ENCODE measurements around the gene NDUFAF8. TPM values are rescaled to one million over a fixed set of nuclear protein-coding genes. Genes with fewer than 3 reads are reported as not detected.

Gene NDUFAF8
- total RNA-seq, 1 experiment from 2014 or later = 102 TPM

DNA sequence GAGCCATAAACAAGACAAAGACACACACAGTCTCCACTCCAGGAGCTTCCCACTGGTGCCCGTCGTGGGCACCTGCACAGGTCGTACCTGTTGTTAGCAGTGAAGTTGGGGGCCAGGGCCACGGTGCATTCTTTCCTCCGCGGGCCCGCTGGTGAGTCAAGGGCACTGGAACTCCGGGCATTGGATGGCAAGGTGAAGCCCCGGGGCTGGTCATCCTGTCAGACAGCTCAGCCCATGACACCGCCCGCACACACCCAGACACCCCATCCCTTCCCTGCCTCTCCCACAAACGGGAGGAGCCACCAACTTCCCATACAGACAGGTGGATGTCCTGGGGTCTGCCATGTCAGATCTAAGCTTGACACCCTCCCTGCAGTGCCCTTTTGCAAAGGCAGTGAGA, 32.5 kb upstream of the NDUFAF8 start:
- Histone ChIP-seq H3K36me3 (ENCODE audit: control insufficient read depth in 1 of 2, insufficient read depth in 2 of 2, low read length in 2 of 2) (peaks cover 0 to 4% of the 10 kb centered on the region in 2 experiments; a peak in 1 of 4 replicates), H3K4me1 (ENCODE audit: control insufficient read depth in 1 of 2, insufficient read depth in 2 of 2, low read length in 2 of 2) (no peaks in the 10 kb centered on the region), H3K4me3 (replicated peaks in 1 of 2; ENCODE audit: low read depth in 1 of 2, low read length in 2 of 2) (no peak overlapping the region), H3K79me2 (ENCODE audit: insufficient read depth, low read length) (no peaks in the 10 kb centered on the region), H3K9ac (ENCODE audit: low read length) (no peak overlapping the region), H3K27me3 (ENCODE audit: insufficient read depth, low read length) (no peaks in the 10 kb centered on the region), H3K9me3 (ENCODE audit: control insufficient read depth in 1 of 2, insufficient read depth in 1 of 2, low read depth in 1 of 2, low read length in 2 of 2) (no peaks in the 10 kb centered on the region), H2AFZ (ENCODE audit: low read depth, low read length, poor library complexity, severe bottlenecking) (no peak overlapping the region), H3K4me2 (ENCODE audit: low read length) (no peak overlapping the region), H3K9me2 (ENCODE audit: insufficient read depth) (no peaks in the 10 kb centered on the region), H4K20me1 (ENCODE audit: insufficient read depth) (no peaks in the 10 kb centered on the region), H3K27ac (ENCODE audit: low read depth, low read length) (no peak overlapping the region)
- intact Hi-C loops (cut with micrococcal nuclease) = no loop called here
- BruUV-seq (replicated peaks) = no TSS peak
- TF ChIP-seq, protein P1, sequence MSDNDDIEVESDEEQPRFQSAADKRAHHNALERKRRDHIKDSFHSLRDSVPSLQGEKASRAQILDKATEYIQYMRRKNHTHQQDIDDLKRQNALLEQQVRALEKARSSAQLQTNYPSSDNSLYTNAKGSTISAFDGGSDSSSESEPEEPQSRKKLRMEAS (IDR thresholded peaks at IDR 0.05) = no peak
- TF ChIP-seq POLR2AphosphoS5 (IDR thresholded peaks at IDR 0.05; ENCODE audit: low read depth, low read length) = no peak
- TF ChIP-seq ZFX (IDR thresholded peaks at IDR 0.05) = no peak
- TF ChIP-seq SP1 (IDR thresholded peaks at IDR 0.05; ENCODE audit: low read depth) = no peak
- TF ChIP-seq EZH2phosphoT487 (IDR thresholded peaks at IDR 0.05; ENCODE audit: borderline replicate concordance) = no peak
- TF ChIP-seq TCF7L2 (IDR thresholded peaks at IDR 0.05; ENCODE audit: borderline replicate concordance, extremely low read depth, insufficient read depth, insufficient read length) = no peak
- no peak for TF ChIP-seq FOSL1 (IDR thresholded peaks at IDR 0.05; ENCODE audit: low read depth)
- no peak for TF ChIP-seq SRF (IDR thresholded peaks at IDR 0.05; ENCODE audit: low read depth)
- TF ChIP-seq, protein P2, sequence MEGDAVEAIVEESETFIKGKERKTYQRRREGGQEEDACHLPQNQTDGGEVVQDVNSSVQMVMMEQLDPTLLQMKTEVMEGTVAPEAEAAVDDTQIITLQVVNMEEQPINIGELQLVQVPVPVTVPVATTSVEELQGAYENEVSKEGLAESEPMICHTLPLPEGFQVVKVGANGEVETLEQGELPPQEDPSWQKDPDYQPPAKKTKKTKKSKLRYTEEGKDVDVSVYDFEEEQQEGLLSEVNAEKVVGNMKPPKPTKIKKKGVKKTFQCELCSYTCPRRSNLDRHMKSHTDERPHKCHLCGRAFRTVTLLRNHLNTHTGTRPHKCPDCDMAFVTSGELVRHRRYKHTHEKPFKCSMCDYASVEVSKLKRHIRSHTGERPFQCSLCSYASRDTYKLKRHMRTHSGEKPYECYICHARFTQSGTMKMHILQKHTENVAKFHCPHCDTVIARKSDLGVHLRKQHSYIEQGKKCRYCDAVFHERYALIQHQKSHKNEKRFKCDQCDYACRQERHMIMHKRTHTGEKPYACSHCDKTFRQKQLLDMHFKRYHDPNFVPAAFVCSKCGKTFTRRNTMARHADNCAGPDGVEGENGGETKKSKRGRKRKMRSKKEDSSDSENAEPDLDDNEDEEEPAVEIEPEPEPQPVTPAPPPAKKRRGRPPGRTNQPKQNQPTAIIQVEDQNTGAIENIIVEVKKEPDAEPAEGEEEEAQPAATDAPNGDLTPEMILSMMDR (IDR thresholded peaks at IDR 0.05 in 2 of 3, conservative IDR thresholded peaks at IDR 0.05 in 1 of 3; ENCODE audit: borderline replicate concordance in 1 of 3, insufficient read depth in 1 of 3, low read depth in 2 of 3, low read length in 2 of 3) = no peak
- no peak for TF ChIP-seq RAD21 (IDR thresholded peaks at IDR 0.05; ENCODE audit: low read depth)
- TF ChIP-seq POLR2A (IDR thresholded peaks at IDR 0.05; ENCODE audit: borderline replicate concordance, extremely low read depth, insufficient read depth, insufficient read length) = no peak
- TF ChIP-seq, protein P3, sequence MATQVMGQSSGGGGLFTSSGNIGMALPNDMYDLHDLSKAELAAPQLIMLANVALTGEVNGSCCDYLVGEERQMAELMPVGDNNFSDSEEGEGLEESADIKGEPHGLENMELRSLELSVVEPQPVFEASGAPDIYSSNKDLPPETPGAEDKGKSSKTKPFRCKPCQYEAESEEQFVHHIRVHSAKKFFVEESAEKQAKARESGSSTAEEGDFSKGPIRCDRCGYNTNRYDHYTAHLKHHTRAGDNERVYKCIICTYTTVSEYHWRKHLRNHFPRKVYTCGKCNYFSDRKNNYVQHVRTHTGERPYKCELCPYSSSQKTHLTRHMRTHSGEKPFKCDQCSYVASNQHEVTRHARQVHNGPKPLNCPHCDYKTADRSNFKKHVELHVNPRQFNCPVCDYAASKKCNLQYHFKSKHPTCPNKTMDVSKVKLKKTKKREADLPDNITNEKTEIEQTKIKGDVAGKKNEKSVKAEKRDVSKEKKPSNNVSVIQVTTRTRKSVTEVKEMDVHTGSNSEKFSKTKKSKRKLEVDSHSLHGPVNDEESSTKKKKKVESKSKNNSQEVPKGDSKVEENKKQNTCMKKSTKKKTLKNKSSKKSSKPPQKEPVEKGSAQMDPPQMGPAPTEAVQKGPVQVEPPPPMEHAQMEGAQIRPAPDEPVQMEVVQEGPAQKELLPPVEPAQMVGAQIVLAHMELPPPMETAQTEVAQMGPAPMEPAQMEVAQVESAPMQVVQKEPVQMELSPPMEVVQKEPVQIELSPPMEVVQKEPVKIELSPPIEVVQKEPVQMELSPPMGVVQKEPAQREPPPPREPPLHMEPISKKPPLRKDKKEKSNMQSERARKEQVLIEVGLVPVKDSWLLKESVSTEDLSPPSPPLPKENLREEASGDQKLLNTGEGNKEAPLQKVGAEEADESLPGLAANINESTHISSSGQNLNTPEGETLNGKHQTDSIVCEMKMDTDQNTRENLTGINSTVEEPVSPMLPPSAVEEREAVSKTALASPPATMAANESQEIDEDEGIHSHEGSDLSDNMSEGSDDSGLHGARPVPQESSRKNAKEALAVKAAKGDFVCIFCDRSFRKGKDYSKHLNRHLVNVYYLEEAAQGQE (IDR thresholded peaks at IDR 0.05; ENCODE audit: low read depth) = no peak
- no peak for TF ChIP-seq YY1 (IDR thresholded peaks at IDR 0.05; ENCODE audit: extremely low read depth, insufficient replicate concordance, low read depth, low read length)
- TF ChIP-seq SIN3A (IDR thresholded peaks at IDR 0.05; ENCODE audit: low read depth) = no peak
- TF ChIP-seq, protein P4, sequence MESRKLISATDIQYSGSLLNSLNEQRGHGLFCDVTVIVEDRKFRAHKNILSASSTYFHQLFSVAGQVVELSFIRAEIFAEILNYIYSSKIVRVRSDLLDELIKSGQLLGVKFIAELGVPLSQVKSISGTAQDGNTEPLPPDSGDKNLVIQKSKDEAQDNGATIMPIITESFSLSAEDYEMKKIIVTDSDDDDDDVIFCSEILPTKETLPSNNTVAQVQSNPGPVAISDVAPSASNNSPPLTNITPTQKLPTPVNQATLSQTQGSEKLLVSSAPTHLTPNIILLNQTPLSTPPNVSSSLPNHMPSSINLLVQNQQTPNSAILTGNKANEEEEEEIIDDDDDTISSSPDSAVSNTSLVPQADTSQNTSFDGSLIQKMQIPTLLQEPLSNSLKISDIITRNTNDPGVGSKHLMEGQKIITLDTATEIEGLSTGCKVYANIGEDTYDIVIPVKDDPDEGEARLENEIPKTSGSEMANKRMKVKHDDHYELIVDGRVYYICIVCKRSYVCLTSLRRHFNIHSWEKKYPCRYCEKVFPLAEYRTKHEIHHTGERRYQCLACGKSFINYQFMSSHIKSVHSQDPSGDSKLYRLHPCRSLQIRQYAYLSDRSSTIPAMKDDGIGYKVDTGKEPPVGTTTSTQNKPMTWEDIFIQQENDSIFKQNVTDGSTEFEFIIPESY (IDR thresholded peaks at IDR 0.05; ENCODE audit: extremely low read depth, insufficient replicate concordance, low read length) = no peak
- TF ChIP-seq, protein P5, sequence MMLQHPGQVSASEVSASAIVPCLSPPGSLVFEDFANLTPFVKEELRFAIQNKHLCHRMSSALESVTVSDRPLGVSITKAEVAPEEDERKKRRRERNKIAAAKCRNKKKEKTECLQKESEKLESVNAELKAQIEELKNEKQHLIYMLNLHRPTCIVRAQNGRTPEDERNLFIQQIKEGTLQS (IDR thresholded peaks at IDR 0.05) = no peak
- no peak for TF ChIP-seq CEBPB (IDR thresholded peaks at IDR 0.05; ENCODE audit: low read depth)
- TF ChIP-seq ZNF274 (IDR thresholded peaks at IDR 0.05; ENCODE audit: low read depth, low read length) = no peak
- no peak for TF ChIP-seq EZH2 (IDR thresholded peaks at IDR 0.05)
- no peak for TF ChIP-seq CBX3 (IDR thresholded peaks at IDR 0.05; ENCODE audit: low read depth)
- ChIA-PET POLR2A (no interaction called here), RAD21 (ENCODE audit: low non-redundant PET in 1 of 2, low total read pairs in 2 of 2, uncharacterized antibody in 2 of 2, unreplicated experiment in 2 of 2) (no interaction called here), CTCF (interaction anchor here (1.4 kb wide), 1 partner anchor 64 kb away, joined by 4 read pairs; no protein-coding TSS in a partner anchor)
- DNase-seq (ENCODE audit: low read depth, low spot score) (no peak), ATAC-seq (no peak)

Measured in HCT116 (cell line).